PC-3 (cell line): ENCODE measurements around the gene NOXRED1.
"Not testable (repeated sequence)": the region's sequence is repeated elsewhere in the genome, so short reads cannot be mapped to it uniquely, and the experiment has no call there.

ENCODE experiments used
- CTCF ChIP-seq: fragments of 300-600 bp; sonication (generic); conservative IDR thresholded peaks from 2 replicates; pipeline ENCODE4 v1.5.1; 2017; ENCODE audit warnings: antibody characterized with exemption, low read depth, mild to moderate bottlenecking, low read length
- EZH2 ChIP-seq: fragments of 300-600 bp; sonication (generic); IDR thresholded peaks from one replicate; pipeline ENCODE4 v1.6.1; 2017; ENCODE audit warnings: antibody characterized with exemption, mild to moderate bottlenecking, low read length; ENCODE audit not compliant: unreplicated experiment
- EZH2phosphoT487 ChIP-seq: fragments of 300-600 bp; sonication (generic); IDR thresholded peaks from 2 replicates; pipeline ENCODE4 v1.6.1; 2018; ENCODE audit warnings: mild to moderate bottlenecking, antibody characterized with exemption, low read length, borderline replicate concordance

GRCh38 chr14:77416098-77416497, 7.2 kb downstream of the NOXRED1 start:
- not testable (repeated sequence) for TF ChIP-seq CTCF, EZH2, EZH2phosphoT487
